ENCODE data around the gene NR1I3.
A peak's percentile ranks its signal among the peaks of the same experiment; 100 is the strongest.

Gene NR1I3

GRCh38 chr1:161200992-161201835 lies 36.8 kb downstream of the NR1I3 start:
- Histone ChIP-seq H3K9me3 (ENCODE audit: low read depth, low read length) (no peaks in the 10 kb centered on the region), H3K4me3 (peak overlapping the region; percentile 91), H3K9ac (ENCODE audit: insufficient read length) (peak overlapping the region; percentile 75), H3K36me3 (ENCODE audit: insufficient read depth, low read length) (peaks cover 34% of the 10 kb centered on the region), H3K27ac (peak overlapping the region; percentile 99)
- TF ChIP-seq EZH2 (IDR thresholded peaks at IDR 0.05) (no peak), POLR2AphosphoS5 (IDR thresholded peaks at IDR 0.05; ENCODE audit: borderline replicate concordance, low read depth, low read length) (no peak), FOXP2 (optimal IDR thresholded peaks at IDR 0.05; ENCODE audit: control extremely low read depth, extremely low read length, insufficient read depth) (no peak)
- DNase-seq (ENCODE audit: low read depth, low spot score): no peak

- Histone ChIP-seq H3K9ac (ENCODE audit: insufficient read length) (peak overlapping the region; percentile 75), H3K36me3 (ENCODE audit: insufficient read depth, low read length) (peaks cover 34% of the 10 kb centered on the region), H3K27ac (peak overlapping the region; percentile 99), H3K9me3 (ENCODE audit: low read depth, low read length) (no peaks in the 10 kb centered on the region), H3K4me3 (peak overlapping the region; percentile 83)
- TF ChIP-seq EZH2 (IDR thresholded peaks at IDR 0.05): no peak
- TF ChIP-seq FOXP2 (optimal IDR thresholded peaks at IDR 0.05; ENCODE audit: control extremely low read depth, extremely low read length, insufficient read depth): no peak
- no peak for TF ChIP-seq POLR2AphosphoS5 (IDR thresholded peaks at IDR 0.05; ENCODE audit: borderline replicate concordance, low read depth, low read length)
- DNase-seq (ENCODE audit: low read depth, low spot score): no peak
Measured at GRCh38 chr1:161200421-161200991, 37.5 kb downstream of the NR1I3 start.

GRCh38 chr1:161199506-161200139 lies 38.4 kb downstream of the NR1I3 start:
- H3K36me3 ChIP-seq (ENCODE audit: insufficient read depth, low read length): peaks cover 34% of the 10 kb centered on the region
- peak overlapping the region; percentile 83 for H3K4me3 ChIP-seq
- TF ChIP-seq EZH2 (IDR thresholded peaks at IDR 0.05) (no peak), POLR2AphosphoS5 (IDR thresholded peaks at IDR 0.05; ENCODE audit: borderline replicate concordance, low read depth, low read length) (peak; percentile 79), FOXP2 (optimal IDR thresholded peaks at IDR 0.05; ENCODE audit: control extremely low read depth, extremely low read length, insufficient read depth) (no peak)
- no peaks in the 10 kb centered on the region for H3K9me3 ChIP-seq (ENCODE audit: low read depth, low read length)
- DNase-seq (ENCODE audit: low read depth, low spot score): no peak
- peak overlapping the region; percentile 79 for H3K9ac ChIP-seq (ENCODE audit: insufficient read length)
- peak overlapping the region; percentile 99 for H3K27ac ChIP-seq

DNA sequence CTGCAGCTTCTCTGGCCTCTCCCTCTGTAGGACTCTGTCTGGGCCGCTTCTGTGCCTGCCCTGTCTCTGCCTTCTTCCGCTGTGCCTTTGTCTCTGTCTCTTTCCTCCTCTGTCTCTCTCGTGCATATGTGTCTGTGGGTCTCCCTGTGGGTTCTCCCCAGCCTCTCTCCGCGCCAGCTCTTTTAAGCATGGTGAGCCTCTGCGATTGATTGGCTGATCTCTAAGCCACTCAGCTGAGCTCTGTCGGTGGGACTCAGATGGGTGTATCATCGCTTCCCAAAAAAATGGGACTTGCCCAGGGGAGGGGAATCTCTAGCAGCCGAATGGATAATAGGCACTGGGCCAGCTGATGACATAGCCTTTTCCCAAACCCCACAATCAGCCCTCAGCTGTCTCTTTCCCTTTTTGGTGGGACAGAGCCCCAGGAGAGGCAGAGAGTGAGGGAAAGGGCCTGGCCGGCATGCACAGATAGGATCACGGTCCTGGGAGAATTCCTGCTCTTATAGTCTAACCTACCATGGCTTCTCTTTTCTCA lies 39.0 kb downstream of the NR1I3 start, which contains the start of gene ADAMTS4:
TSS of gene ADAMTS4 (minus strand) at position 158 of the 535 bp plus-strand sequence. CDS start 427 bp downstream, outside the sequence.
- Histone ChIP-seq H3K36me3 (ENCODE audit: insufficient read depth, low read length) (peaks cover 34% of the 10 kb centered on the region), H3K27ac (peak within 1 kb of the TSS; percentile 99), H3K4me3 (peak within 1 kb of the TSS; percentile 83), H3K9ac (ENCODE audit: insufficient read length) (peak within 1 kb of the TSS; percentile 79), H3K9me3 (ENCODE audit: low read depth, low read length) (no peaks in the 10 kb centered on the region)
- DNase-seq (ENCODE audit: low read depth, low spot score): peak; percentile 96
- TF ChIP-seq POLR2AphosphoS5 (IDR thresholded peaks at IDR 0.05; ENCODE audit: borderline replicate concordance, low read depth, low read length) (peak; percentile 100), EZH2 (IDR thresholded peaks at IDR 0.05) (no peak)

DNA sequence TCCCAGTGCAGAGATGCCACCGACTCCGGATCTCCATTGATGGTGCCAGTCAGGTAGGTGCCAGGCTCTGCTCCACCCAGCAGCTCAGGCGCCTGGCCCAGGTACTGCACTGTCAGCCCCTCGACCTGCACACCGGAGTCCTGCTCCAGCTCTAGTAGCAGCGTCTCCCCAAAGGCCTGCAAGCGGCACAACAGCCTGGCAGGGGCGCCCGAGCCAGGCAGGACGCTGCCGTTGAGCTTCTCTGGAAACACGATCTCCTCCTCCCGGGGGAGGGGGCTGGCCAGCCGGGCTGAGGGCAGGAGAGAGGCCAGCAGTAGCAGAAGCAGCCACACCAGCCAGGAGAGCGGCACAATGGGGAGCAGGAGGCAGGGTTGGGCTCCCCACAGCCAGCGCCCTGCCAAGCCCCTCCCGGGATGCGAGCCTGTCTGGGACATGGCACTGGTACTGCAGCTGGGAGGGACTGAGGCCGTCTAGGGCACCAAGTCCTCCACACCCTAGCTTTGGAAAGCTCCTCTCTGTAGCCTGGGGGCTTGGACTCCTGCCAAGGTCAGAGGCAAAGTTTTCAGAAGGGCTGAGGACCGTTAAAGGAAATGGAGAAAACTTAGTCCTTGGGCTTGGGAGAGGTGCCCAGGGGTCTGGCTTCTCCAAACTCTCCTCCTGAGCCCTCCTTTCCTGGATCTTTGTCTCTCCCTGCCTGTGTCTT lies 39.7 kb downstream of the NR1I3 start:
- Histone ChIP-seq H3K27ac (peak overlapping the region; percentile 63; the same call in 1 of the 2 replicates), H3K9ac (ENCODE audit: insufficient read length) (peak overlapping the region; percentile 75), H3K36me3 (ENCODE audit: insufficient read depth, low read length) (peaks cover 34% of the 10 kb centered on the region), H3K4me3 (peak overlapping the region; percentile 83), H3K9me3 (ENCODE audit: low read depth, low read length) (no peaks in the 10 kb centered on the region)
- TF ChIP-seq FOXP2 (optimal IDR thresholded peaks at IDR 0.05; ENCODE audit: control extremely low read depth, extremely low read length, insufficient read depth) (no peak), EZH2 (IDR thresholded peaks at IDR 0.05) (no peak), POLR2AphosphoS5 (IDR thresholded peaks at IDR 0.05; ENCODE audit: borderline replicate concordance, low read depth, low read length) (no peak)
- no peak for DNase-seq (ENCODE audit: low read depth, low spot score)

- Histone ChIP-seq H3K9me3 (ENCODE audit: low read depth, low read length) (no peaks in the 10 kb centered on the region), H3K9ac (ENCODE audit: insufficient read length) (peak overlapping the region; percentile 75), H3K4me3 (peak overlapping the region; percentile 83), H3K36me3 (ENCODE audit: insufficient read depth, low read length) (peaks cover 38% of the 10 kb centered on the region), H3K27ac (no peak overlapping the region; the same call in 1 of the 2 replicates)
- no peak for DNase-seq (ENCODE audit: low read depth, low spot score)
- TF ChIP-seq FOXP2 (optimal IDR thresholded peaks at IDR 0.05; ENCODE audit: control extremely low read depth, extremely low read length, insufficient read depth) (no peak), POLR2AphosphoS5 (IDR thresholded peaks at IDR 0.05; ENCODE audit: borderline replicate concordance, low read depth, low read length) (no peak), EZH2 (IDR thresholded peaks at IDR 0.05) (no peak)
Measured at GRCh38 chr1:161197560-161198193, 40.3 kb downstream of the NR1I3 start.
